Left cardiac atrium (tissue), 4 donors: ENCODE measurements around the gene MOB2. TPM values are rescaled to one million over a fixed set of nuclear protein-coding genes. Genes with fewer than 3 reads are reported as not detected.

Experiments used
- ATAC-seq, 2 donors: fragments of 200-7000 bp; cut with Tn5 transposase; one replicate each; pipeline ENCODE4 v1.9.1; 2020; ENCODE audit warnings: mild to moderate bottlenecking in 2 of 2, moderate library complexity in 2 of 2
- DNase-seq: peaks from one replicate; pipeline ENCODE4 v3.0.0-alpha.2; 2020
- intact Hi-C, 2 donors: fragments of 100-400 bp; cut with DNase I; formaldehyde crosslinking; loops; one replicate each; pipeline versions ENCODE4 v1.14.1 to v1.15.1; 2022 to 2023
- total RNA-seq, 2 donors: library from RNA; stranded (reverse); fragmentation: NEBNext Ultra II Directional; extraction: Animal tissue kit (Norgen Biotek cat#: 25700); gene quantifications; one replicate each; pipeline ENCODE4 v1.2.1, GENCODE V29; 2021
- donor health status: DM: no; HTN: yes; CAD: no.
- donor health status: DM: no; HTN: yes; CAD: no; lungs with severe emphysema.
- donor health status: DM: yes; HTN: yes; CAD: no.
- donor health status: Dilated cardiomyopathy.

The MOB2 gene
- total RNA-seq, 2 donors from 2014 or later: 36.6 to 44.0 TPM

DNA sequence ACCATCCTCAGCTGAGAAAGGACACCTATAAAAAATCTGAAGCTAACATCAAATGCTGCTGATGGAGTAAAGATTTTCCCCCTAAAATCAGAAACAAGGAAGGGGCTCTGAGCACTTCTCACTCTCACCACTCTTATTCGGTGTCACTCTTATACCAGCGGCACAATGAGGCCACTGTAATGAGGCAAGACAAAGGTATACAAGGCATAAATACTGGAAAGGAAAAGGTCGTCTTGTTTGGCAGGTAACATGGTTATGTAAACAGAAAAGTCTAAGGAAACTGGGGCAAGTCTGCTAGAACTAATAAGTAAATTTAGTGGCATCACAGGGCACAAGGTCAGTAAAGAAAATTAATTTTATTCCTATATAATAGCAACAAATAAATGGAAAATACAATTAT, 8.1 kb upstream of the MOB2 start:
- no peak for ATAC-seq
- no peak for DNase-seq
- intact Hi-C loops: no loop called here

DNA sequence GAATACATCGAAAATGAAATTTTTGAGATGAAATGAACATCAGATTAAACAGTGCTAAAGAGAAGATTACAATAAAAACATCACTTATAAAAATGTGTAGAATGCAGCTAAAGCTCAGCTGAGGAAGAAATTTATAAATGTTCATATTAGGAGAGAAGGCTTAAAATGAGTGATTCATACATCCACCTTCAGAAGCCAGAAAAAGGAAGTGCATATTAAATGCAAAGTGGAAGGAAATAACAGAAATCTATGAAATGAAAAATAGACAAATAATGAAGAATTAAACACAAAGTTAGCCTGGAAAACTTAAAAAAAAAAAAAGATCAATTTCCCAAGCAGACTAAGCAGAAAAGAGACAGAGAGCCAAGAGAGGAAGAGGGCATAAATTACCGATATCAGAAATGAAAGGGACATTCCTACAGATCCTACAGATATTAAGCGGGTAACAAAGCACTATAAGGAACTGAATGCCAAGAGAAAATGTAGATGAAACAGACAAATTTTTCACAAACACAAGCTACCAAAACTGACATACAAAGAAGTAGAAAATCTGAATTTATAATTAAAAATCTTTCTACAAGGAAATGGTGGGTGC, 7.2 kb upstream of the MOB2 start:
- no peak for ATAC-seq
- intact Hi-C loops: no loop called here
- no peak for DNase-seq

DNA sequence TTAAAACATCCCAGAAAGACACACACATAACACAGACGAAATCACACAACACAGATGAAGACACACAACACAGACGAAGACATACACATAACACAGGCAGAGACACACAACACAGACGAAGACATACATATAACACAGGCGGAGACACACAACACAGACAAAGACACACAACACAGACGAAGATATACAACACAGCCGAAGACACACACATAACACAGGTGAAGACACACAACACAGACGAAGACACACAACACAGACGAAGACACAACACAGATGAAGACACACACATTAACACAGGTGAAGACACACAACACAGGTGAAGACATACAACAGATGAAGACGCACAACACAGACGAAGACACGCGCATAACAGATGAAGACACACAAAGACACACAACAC, 4.8 kb upstream of the MOB2 start:
- intact Hi-C loops: no loop called here
- DNase-seq (no peak), ATAC-seq (no peak)

DNA sequence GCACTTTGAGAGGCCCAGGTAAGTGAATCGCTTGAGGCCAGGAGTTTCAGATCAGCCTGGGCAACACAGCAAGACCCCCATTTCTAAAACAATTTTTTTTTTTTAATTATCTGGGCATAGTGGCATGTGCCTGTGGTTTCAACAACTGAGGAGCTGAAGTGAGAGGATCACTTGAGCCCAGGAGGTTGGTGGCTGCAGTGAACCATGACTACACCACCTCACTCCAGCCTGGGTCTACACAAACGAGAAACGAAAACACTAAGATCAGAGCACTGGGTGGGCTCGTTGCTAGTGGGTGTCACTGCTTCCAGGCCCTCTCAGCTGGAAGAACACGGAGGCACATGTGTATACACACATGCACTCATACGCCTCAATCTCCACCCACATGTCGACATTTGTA, 4.1 kb upstream of the MOB2 start:
- ATAC-seq: no peak
- no peak for DNase-seq
- intact Hi-C loops: no loop called here

DNA sequence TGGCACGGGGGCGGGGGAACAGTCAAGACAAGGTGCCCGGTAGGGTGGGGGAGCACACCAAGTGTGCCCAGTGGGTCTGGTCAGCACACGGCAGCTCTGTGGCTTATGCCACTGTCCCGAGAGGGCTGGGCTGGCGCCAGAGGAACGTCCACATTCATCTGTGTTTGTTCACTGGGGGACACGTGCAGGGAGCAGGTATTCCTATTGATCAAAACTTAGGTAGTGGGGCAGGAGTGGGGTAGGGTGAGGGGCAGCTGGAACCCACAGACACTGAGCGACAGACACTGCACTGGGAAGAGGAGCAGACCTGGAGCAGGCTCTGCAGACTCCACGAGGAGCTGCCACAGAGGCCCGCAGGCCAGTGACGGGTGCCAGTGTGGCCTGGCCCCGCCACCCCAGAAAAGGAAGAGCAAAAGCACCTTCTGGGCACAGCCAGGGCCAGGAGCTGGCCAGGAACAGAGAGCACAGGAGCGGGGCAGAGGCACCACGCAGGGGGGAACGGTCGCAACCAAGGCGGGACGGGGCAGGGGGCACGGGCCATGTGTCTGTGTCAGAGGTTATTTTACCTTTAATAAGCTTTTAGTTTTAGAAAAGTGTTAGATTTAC, 2.1 kb upstream of the MOB2 start:
- intact Hi-C loops: no loop called here
- no peak for ATAC-seq
- DNase-seq: peak; percentile 9

DNA sequence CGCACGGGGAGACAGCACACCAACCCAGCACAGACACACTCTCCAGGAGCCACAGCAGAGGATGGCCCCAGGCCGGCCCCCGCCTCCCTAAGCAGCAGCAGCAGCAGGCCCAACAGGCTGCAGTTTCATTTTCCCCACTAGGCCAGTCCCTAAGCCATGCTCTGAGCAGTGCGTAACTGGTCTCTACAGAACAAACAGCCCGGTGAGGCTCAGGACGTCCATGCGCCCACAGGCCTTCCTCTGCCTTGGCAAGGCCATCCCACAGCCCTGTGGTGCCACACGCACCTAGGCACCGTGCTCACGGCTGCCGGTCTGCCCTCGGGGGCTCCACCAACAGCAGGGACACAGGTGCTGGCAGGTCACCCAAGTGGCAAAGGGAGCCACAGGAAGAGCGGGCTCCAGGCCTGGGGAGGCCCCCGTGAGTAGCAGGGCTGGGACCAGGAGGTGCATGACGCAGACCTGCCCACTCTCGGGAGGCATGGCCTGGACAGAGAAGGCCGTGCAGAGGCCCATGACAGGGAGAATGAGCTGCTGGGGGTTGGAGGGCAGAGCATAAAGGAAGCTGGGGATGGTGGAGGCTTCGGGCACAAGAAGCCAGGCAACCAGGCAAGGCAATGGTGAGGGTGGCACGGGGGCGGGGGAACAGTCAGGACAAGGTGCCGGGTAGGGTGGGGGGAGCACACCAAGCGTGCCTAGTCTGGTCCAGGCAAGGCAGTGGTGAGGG, 1.4 kb upstream of the MOB2 start:
- peak; percentile 18 for DNase-seq
- ATAC-seq: peak in 1 of 2 donors; percentile 9
- intact Hi-C loops: no loop called here

DNA sequence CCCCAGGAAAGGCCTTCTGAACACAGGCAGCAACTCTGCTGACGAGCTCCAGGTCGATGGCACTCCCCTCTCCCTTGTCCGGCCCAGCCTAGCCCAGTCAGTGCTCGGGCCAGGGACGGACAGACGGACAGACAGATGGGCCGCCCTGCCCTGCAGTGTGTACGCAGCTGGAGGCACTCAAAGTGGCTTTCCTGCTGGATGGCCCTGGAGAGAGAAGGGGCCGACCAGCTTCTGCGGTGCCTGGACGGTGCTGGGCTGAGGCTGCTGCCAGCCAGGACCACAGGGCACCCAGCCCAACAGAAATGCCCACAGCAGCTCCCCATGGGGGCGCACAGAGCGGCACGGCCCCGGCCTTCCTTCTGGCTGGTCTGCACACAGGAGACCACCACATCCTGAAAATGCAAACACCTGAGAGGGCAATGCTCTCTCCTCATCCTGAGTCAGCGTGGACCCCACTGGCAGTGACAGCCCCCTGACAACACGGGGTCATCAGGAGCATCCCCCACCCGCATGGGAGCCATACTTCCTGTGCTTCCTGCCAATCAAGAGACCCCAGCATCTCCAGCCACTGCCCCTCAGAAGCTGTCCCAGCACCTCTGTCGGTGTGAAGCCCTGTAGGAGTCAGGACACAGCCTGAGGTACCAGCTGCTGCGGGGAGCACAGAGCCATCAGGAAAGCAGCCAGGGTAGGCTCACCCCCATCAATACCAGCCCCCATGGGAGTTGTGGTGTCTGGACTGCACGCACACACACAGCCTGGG, 692 bp upstream of the MOB2 start:
- ATAC-seq (peak in 1 of 2 donors; percentile 2), DNase-seq (peak; percentile 18)
- intact Hi-C loops: no loop called here

DNA sequence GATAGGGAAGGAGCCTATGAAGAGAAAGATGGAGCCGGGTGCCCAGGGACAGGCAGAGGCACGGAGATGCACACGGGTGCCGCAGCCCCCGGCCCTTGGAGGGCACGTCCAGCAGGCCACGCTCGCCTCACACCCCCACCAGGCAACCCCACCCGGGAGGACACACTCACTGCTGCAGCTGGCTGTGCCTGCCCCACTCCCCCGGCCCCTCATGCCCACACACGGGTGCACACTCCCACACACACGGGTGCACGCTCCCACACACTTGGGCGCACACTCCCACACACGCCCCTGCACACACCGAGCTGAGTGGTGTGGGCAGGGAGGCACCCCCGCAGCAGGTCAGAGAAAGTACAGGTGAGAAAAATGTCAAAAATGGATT, 1.1 kb downstream of the MOB2 start:
- ATAC-seq (peak in 1 of 2 donors; percentile 4), DNase-seq (peak; percentile 18)
- intact Hi-C loops: no loop called here

DNA sequence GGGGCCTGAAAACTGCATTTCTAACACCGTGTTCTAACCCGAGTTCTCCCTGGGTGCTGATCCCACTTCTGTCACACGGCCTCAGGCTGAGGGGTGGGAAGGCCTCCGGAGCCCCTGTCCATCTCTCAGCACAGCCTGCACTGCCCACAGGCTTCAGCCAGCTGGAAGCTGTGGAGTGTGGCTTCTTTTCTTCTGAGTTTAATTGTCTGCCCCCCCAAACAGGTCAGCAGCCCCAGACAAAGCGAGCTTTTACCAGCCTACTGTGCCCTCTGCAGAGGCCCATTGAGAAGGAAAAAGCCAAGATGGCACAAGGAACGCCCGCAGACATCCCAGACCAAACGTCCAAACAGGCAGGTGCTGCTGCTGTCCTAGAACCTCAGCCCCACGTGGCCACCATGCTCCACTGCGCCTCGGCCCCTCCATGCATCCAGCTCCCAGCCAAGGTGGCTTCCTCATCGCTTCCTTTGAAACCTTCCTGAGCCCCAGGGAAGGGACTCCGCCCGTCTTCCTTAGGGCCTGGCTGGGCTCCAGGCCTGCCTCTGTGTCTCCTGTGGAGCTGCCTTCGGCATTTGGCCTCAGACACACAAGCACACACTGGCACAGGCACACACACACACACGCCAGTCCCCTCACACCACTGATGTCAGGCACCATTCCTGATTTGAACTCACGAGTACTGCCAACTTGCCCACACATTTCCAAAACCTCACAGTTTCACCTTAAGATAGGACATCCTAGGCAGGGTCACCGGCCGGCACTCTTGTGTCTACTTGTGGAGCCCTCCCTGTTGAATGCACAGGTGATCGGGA, 1.7 kb downstream of the MOB2 start:
- DNase-seq: peak; percentile 44

DNA sequence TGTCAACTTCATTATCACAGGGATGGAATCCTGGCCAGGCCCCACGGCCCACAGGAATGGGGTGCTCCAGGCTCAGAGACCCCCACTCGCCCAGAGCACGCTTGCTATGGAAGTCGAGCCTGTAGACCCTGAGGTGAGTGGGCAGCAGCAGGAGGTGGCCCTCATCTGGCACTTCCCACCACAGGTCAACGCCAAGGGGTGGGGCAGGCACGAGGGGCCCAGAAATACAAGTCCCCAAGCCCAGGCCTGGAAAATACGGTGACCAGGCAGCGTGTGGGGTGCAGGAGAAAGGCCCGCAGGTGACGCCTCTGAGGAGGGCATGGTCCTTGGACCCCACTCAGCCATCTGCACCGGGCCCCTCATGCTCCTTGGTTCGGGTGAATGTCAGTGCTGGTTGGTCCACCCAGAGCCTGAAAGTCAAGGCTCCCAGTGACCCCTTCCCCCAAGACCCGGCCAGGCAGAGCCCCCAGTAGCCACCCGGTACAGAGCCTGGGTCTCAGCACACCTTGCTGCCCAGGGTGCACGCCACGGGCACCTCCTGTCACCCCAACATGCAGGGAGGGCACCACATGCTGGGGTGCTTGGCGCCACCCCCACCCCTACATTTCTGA, 2.4 kb downstream of the MOB2 start:
- no peak for ATAC-seq
- intact Hi-C loops: no loop called here
- peak; percentile 16 for DNase-seq

More for the DNA sequence above, 1.7 kb downstream of the MOB2 start:
- intact Hi-C loops: no loop called here
- ATAC-seq: peak in 1 of 2 donors; percentile 3

DNA sequence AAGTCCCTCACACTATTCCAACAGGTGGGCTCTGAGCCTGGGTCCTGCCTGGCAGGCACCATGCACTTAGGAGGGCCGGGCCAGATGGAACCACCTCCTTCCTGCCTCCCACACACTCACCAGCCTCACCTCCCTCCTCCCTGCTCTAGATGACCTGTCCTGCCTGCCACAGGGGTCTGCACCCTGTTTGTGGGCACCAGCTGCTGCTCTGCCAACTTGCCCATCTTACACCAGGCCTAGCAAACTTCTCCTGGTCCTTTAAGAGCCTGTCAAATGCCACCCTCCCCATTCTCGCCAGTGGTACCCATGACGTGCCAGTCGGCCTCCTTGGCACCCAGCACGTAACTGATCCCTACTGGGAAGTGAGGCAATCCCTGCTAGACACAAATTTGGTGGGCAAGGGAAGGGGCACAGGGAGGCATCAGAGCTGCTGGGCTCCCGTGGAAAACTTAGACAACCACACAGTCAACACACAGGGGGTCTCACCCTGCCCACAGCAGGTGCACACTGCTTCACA, 3.1 kb downstream of the MOB2 start:
- no peak for ATAC-seq
- peak; percentile 18 for DNase-seq
- intact Hi-C loops: no loop called here

DNA sequence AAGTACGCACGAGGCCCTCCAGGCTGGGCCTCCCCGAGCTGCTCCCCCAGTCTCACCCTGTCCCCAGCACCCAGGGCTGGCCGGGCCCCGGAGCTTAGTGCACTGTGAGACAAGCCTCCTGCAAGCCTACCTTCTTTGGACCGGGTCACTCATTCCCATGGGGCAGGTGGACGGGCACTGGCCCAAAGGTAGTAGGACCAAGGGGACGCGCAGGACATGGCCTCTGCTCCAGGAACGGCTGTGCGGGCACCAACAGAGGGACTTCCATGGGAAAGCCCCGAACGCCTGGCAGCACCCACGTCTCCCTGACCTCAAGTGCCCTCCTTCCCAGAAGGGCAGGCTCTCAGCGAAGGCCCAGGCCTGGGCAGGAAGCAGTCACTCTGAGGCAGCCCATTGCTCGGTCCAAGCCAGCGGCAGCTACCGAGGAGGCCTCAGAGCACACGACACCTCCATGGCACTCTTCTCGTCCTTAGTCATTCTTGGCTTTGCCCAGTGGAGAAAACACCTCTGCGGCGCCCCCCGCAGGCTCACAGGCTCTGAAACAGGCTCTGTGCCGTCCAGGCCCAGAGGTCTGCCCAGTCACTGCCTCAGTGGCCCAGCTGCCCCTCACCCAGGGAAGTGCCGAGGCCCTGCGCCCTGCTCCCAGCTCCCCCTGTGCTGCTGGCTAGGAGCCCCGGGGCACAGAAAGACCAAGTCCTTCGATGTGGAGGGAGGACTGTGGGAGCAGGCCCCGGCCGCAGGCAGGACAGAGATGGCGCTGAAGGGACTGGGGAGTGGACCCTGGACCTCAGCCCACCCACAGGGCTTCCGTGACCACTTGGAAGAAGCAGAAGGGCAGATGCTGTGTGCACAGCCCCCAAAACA, 3.8 kb downstream of the MOB2 start:
- ATAC-seq (peak in 1 of 2 donors; percentile 12), DNase-seq (peak; percentile 18)
- intact Hi-C loops: no loop called here

DNA sequence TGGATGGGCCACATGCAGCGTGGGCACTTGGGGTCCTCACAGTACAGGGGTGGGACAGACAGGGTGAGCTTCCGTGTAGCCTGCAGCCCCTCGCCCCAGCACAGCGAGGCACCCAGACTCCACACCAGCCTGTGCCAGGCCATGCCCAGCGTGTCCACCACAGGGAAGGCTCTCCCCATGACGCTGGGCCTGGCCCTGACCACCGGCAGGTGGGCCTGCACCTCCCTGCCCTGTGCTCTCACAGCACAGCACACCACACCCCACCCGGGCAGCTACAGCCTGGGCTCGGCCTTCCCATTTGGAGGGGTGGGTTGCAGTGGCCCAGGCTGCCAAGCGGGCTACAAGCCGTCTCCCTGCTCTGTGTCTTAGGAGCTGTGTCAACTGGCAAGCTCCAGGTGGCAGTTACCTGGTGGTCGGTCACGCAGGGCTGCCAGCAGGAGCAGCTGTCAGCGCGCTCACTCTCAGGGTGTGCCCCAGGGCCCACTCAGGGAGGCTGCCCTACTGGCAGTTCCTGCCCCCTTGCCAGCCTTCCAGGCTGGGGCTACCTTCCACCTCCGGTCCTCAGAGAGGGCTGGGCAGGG, 4.6 kb downstream of the MOB2 start:
- no peak for ATAC-seq
- DNase-seq: peak; percentile 17
- intact Hi-C loops: no loop called here

DNA sequence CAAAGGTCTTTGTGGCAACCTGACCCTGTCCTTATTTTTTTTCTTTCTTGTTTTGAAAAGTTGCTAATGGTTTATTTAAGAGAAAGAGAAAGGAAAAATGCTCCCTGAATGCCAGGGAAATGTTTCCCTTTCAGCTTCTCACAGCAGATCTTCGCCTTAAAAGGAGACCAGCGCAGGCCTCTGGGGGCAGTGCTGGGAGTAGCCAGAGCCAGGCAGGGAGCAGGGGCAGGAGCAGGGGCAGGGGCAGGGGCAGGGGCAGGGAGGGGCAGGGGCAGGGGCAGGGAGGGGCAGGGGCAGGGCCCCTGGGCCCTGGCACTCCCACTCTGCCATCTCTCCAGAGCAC, 5.1 kb downstream of the MOB2 start:
- intact Hi-C loops: no loop called here
- ATAC-seq (no peak), DNase-seq (peak; percentile 20)

DNA sequence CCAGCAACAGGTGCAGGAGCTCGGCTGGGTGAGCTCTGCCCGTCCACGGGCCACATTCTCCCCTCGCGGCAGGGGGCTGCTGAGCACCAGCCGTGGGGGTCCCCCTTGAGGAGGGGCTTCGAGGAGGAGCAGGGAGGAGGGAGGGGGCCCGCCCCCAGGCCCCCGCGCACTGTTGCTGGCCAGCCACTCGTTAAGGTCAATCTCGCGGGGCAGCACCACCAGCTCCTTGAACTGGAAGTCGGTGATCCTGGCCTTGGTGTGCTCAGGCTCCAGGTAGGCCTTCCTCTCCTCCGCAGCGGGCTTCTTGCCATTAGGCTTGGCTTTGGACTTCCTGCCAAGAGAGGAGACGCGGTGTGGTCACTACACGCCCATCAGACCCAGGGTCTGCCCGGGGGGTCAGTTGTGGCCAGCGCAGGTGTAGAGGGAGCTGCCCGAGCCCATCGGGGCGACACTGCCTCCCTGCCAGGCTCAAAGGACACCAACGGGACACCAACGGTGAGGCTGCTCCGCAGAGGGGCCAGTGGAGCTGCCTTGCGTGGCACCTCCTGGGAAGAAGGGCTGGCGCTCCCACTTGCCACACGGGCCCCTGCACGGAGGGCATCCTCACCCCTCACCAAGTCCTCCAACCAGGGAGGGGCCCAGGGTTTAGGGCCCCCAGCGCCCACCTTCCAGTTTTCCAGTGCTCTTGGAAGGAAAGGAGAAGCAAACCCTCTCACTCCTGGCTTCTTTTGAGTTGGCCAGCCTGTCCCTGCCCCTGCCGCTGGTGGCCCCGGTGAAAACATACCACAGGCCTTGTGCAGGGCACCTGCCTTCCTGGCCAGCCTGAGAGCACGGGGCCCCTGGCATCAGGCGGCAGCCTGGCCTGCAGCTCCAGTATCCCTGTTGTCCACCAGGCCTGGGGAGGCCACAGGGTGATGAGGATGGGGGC, 5.8 kb downstream of the MOB2 start:
- DNase-seq (peak; percentile 16), ATAC-seq (no peak)
- intact Hi-C loops: no loop called here

DNA sequence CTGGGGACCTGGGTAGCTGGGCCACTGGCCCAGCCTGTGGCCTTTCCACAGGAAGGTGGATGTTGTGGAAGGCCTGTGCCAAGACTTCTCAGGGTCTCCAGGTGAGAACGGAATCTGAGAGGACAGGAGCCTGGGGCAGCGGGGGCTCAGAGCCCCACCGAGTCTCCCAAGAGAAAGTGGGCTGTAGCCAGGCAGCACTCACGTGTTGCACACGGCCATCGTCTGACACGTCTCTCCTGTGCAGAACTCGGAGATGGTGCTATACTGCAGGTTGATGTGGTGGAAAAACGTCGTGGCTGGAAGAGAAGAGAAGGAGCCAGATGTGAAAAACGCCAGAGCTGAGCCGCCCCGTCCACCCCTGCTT, 6.4 kb downstream of the MOB2 start:
- intact Hi-C loops: no loop called here
- DNase-seq (no peak), ATAC-seq (no peak)
